Fibroblast of upper back skin (primary cell): Measurements from ENCODE around the gene FBF1.
"Not testable (repeated sequence)": the region's sequence is repeated elsewhere in the genome, so short reads cannot be mapped to it uniquely, and the experiment has no call there.

Experiments used
- DNase-seq: peaks from one replicate; pipeline ENCODE4 v3.0.0-alpha.2; 2013

FBF1 gene

GRCh38 chr17:75893305-75894048, 47.4 kb downstream of the FBF1 start:
- DNase-seq: no peak

DNA sequence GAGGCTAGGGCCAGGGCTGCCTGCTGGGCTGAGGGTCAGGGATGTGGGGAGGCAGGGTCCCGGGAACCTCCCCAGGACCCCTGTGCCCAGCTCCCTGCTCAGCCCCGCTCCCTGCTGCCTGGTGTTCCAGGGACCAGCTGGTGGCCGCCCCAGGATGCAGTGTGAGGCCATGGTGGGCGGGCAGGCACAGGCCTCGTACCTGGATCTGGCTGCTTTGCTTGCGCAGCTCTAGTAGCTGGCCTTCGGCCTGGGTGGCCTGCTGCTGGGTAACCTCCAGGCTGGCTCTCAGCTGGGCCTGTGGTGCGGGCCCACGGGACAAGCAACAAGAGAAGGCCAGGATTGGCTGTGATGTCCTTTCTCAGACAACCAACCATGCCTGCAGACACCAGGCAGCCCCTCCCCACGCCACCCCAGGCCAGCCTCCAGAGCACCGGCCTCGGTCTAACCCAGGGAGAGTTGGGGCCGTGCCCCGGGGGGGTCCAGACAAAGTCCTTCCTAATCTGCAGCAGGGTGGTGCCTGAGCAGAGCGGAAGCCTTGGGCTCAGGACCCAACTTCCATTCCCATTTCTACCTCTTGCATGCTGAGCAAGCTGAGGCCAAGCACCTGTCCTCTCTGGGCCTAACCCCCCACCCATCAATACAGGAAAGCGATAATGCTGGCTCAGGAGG, 48.2 kb downstream of the FBF1 start:
- no peak for DNase-seq

- DNase-seq: no peak
Observed at GRCh38 chr17:75891605-75892555, 49.0 kb downstream of the FBF1 start.

DNA sequence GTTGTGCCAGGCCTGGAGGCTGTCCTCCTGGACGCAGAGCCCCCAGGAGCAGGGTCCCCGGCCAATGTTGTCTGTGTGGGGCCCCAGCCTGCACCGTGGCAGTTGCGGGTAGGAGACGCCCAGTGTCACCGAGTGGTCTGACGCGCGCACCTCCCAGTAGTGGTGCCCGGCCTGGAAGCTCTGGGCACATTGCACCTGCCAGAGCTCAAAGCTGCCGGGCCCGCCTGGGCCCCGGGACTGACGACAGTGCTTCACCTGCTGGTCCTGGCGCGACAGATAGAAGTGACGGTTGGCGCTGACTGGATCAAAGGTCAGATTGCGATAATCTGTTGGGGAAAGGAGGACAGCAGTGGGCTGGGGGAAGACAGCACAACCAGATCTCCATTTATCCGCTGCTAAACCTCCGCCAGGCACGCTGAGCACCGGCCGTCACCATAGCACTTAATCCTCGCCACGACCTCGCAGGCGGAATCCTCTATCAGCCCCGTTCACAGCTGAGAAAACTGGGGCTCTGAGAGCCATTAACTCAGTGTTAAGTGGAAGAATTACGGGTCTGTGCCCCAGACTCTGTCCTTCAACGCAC, 49.7 kb downstream of the FBF1 start:
- no peak for DNase-seq

GRCh38 chr17:75889454-75889853, 51.4 kb downstream of the FBF1 start:
- DNase-seq: no peak

DNA sequence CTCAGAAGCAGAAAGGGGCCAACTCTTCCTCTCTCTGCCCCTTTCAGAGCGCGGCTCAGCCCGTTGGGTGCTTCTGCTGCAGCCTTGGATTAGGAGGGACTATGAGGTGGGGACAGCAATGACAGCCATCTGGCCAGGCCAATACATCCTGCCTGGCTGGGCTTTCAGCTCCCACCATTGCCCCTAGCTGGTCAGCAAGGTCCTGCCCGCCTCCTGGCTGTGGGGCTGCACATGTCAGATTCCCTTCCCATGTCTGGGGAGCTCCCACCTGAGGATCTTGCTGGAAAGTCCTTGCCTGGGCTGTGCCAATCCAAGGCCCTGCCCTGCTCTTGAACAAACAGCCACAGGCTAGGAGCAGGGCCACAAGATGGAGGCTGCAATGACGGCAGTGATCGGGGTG, 52.4 kb downstream of the FBF1 start:
- no peak for DNase-seq

- not testable (repeated sequence) for DNase-seq
Observed at GRCh38 chr17:75885860-75886259, 55.0 kb downstream of the FBF1 start.

DNA sequence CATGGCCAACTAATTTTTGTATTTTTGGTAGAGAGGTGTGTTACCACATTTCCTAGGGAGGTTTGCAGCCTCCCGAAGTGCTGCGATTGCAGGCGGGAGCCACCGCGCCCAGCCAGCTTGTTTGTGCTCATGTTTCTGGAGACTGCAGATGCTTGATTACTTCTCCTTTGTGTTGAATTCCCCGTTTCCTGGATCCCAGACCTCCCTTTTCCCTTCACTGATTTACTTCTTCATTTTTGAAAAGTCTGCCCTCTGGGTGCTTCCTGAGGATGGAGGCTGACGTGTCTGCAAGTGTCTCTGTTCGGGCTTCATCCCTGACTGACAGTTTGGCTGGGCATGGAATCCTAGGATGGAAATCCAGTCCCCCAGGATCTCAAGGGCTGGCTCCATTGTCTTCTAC, 55.4 kb downstream of the FBF1 start:
- DNase-seq: no peak

DNA sequence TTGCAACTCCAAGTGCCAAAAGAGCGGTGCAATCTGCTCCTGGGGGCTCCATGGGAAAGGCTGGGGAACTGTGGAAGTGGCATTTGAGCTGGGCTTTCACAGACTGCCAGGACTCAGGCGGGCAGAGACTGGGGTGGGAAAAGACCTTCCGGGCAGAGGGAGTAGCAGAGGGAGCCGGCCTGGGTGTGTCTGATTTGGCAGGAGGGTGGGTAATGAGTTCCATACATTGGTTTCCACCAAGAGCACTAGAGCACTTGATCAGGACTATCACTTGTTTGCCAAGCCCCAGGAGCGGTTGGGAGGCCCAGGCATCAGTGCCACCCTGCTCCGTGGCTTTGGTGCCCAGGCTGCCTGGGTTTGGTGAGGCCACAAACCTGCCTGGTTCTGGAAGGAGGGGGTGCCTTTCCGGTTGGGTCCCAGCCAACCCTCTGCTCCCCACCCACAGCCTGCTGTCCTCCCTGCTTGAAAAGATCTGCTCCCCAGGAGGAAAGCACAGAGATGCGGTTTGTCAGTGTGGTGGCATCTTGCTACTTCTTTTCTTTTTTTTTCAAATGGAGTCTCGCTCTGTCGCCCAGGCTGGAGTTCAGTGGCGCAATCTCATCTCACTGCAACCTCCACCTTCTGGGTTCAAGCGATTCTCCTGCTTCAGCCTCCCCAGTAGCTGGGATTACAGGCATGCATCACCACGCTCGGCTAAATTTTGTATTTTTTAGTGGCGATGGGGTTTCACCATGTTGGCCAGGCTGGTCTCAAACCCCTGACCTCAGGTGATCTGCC, 59.0 kb downstream of the FBF1 start:
- DNase-seq: no peak

DNA sequence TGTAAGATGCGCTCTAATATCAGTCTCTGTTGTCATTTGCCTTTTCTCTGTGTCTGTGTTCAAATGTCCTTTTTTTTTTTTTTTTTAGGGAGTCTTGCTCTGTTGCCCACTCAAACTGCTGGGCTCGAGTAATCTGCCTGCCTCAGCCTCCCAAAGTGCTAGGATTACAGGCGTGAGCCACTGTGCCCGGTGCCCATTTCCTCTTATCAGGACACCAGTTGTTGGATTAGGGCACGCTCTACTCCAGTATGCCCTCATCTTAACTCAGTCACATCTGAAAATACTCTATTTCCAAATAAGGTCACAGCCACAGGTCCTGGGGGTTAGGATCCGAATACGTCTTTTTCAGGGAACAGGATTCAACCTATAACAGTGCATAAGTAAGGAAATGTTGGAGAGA, 60.6 kb downstream of the FBF1 start:
- no peak for DNase-seq

GRCh38 chr17:75878174-75878998, 62.5 kb downstream of the FBF1 start, which contains the start of gene TRIM47:
Gene TRIM47, minus strand, starts transcription at chr17:75878581. Its CDS starts 33 bp downstream, at chr17:75878548.
- peak; percentile 33 for DNase-seq

GRCh38 chr17:75877752-75878173, 63.1 kb downstream of the FBF1 start:
- DNase-seq: peak; percentile 37

GRCh38 chr17:75876938-75877751, 63.7 kb downstream of the FBF1 start:
- DNase-seq: peak; percentile 90

DNA sequence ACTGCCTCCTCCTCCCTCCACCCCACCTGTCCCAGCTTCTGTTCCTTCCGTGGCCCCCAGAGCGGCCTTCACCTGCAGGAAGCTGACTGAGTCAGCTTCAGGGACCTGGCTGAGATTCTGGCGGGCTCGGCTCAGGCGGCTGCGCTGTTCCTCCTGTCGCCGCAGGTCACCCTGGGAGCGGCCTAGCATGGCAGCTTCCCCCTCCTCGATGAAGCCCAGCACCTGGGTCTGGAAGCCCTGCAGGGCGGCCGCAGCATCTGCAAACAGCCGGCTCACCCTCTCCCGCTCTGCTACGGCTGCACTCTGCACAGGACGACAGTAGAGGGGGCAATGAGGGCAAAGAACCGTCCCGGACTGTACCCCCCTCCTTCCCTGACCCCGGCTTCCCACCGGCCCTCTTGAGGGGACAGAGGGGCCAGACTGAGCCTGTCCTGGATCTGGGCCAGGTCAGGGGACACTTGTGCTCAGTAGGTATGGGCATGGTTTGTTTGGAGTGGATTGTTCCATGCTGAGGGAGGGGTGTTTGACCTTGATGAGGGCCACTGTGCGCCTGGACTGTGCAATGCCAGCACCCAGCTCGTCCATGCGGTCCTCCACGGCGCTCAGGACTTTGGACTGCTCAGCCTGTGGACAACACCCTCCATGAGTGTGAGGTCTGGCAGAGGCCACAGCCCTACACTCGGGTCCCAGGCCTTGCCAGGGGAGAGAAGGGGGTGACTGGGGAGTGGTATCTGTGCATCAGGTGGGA, 64.5 kb downstream of the FBF1 start:
- no peak for DNase-seq

DNA sequence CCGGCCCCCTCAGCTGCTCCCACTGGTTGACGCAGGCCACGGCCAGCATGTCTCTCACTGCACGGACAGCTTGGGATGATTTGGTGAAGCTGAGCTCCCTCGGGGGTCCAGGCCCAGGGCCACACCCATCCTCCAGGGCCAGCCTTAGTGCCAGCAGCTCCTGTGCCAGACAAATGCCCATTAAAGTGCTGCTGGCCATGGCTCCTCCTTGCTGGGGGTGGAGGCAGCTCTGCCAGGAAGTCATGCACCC, 65.0 kb downstream of the FBF1 start:
- DNase-seq: no peak

DNA sequence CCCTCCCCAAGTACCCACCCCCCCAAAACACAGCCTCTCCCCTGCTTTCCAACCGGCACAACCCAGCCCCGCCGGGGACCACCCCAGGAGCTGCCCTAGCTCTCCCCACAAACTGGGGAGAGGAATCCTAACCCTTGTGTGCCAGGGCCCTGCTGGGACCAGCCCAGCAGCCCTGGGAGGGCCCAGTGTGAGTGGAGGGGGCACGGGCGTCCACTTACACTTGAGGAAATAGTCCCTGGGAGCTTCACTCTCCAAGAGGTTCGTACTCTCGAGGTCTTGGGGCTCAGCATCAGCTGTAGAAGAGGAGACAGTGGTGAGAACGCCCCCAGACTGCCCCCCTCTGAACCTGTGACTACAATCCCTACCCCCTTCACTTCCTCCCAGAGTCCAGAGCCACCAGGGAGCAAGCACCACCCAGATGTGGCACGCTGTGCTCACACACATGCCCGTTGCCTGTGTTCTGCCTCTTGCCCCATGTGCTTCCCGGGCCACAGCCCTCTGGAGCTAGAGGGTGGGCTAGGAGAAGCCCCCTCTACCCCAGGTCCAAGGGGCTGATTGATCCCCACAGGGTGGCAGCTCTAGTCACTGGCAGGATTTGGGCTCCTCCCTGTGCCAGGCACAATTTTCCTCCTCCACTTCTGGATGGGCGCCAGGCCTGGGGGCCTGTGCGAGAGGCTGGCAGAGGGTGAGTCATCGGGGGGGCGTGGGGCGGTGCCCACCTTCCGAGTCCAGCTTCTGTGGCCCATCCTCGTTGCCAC, 65.5 kb downstream of the FBF1 start:
- no peak for DNase-seq

GRCh38 chr17:75874323-75875181, 66.3 kb downstream of the FBF1 start:
- no peak for DNase-seq
